Measurements from ENCODE around the gene SLC38A5. TPM values are rescaled to one million over a fixed set of nuclear protein-coding genes. Genes with fewer than 3 reads are reported as not detected.

SLC38A5 gene
- polyA plus RNA-seq, 1 of the 3 experiments (the other 2 are of a cell fraction) = 0.33 TPM

GRCh38 chrX:48509245-48509590 is 39.2 kb upstream of the SLC38A5 start:
- H3K9me3 ChIP-seq = no peaks in the 10 kb centered on the region
- H3K27me3 ChIP-seq (ENCODE audit: insufficient read depth) = no peaks in the 10 kb centered on the region
- 3% methylated on average over 5 of the region's 16 CpGs for WGBS (ENCODE audit: low lambda C conversion rate)
- no peaks in the 10 kb centered on the region for H3F3A ChIP-seq (replicated peaks; ENCODE audit: insufficient read depth)
- peak; percentile 48 for DNase-seq
- H3K9me2 ChIP-seq = no peaks in the 10 kb centered on the region
- peak overlapping the region in 1 of 2 experiments; percentile 24; a peak in 1 of 4 replicates for H3K27ac ChIP-seq (ENCODE audit: low read depth in 2 of 2, low read length in 1 of 2)
- peaks cover 0 to 17% of the 10 kb centered on the region in 2 experiments; a peak in 1 of 4 replicates for H3K4me1 ChIP-seq (ENCODE audit: control insufficient read depth in 1 of 2, insufficient read depth in 2 of 2, low read depth in 1 of 2, low read length in 1 of 2)
- H3K4me3 ChIP-seq (ENCODE audit: low read depth in 2 of 2, low read length in 1 of 2) = peak overlapping the region; percentile 64 to 68
- no peaks in the 10 kb centered on the region for H3K36me3 ChIP-seq (replicated peaks in 1 of 2; ENCODE audit: control insufficient read depth in 1 of 2, insufficient read depth in 2 of 2, low read length in 1 of 2)
- TF ChIP-seq, protein P1, sequence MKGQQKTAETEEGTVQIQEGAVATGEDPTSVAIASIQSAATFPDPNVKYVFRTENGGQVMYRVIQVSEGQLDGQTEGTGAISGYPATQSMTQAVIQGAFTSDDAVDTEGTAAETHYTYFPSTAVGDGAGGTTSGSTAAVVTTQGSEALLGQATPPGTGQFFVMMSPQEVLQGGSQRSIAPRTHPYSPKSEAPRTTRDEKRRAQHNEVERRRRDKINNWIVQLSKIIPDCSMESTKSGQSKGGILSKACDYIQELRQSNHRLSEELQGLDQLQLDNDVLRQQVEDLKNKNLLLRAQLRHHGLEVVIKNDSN (IDR thresholded peaks at IDR 0.05; ENCODE audit: borderline replicate concordance, low read depth) = no peak
- TF ChIP-seq SIN3A (IDR thresholded peaks at IDR 0.05; ENCODE audit: borderline replicate concordance, low read depth, low read length) (no peak), NFIC (IDR thresholded peaks at IDR 0.05; ENCODE audit: borderline replicate concordance) (no peak)
- ChIA-PET POLR2A (no interaction called here), CTCF (interaction anchor here (1.0 kb wide), 1 partner anchor 21 kb away, joined by 3 read pairs; no protein-coding TSS in a partner anchor)
- H3K4me2 ChIP-seq = peak overlapping the region; percentile 82
- no peaks in the 10 kb centered on the region for H4K20me1 ChIP-seq (ENCODE audit: insufficient read depth)
- peak overlapping the region; percentile 72; the same call in 1 of the 2 replicates for H2AFZ ChIP-seq (ENCODE audit: low read depth)
- no peaks in the 10 kb centered on the region for H3K79me2 ChIP-seq (ENCODE audit: insufficient read depth)
- H3K9ac ChIP-seq = peak overlapping the region; percentile 70

DNA sequence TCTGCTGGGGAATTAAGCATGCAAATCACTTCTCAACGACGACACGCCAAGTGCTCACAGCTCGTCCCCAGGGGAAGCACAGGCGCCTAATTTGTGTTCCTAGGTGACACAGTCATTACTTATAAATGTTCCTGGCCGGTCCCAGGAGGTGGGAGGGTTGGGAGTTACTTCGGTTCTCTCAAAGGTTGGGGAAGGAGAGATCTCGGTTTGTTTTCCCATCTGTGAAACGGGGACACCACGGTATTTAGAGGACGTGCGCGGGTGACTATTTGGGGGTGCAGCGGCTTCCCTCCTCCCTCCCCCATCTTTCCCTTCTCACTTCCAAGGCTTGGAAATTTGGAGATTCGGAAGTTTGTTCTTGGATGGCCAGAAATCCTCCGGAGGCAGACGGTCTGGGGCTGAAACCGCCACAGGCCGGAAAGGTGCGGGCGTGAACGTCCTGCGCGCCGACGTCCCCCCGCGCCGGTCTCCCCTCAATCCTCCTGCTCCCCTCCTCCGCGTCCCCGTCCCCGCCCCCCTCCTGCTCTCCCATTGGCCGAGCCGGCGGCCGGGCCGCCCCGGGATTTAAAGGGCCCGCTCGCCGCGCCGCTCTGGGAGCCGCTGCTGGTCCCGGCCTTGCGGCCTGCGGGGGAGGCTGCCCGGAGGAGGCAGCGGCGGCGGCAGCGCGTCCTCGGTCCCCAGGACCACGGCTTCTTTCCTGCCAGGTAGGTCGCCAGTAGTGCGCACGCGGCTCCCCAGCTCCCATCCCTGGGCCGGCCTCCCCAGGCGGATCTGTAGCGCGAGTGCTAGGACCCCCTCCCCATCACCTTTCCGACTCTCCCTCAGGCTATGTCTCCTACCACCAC is 38.6 kb upstream of the SLC38A5 start, which contains the start of gene PORCN:
Gene PORCN (plus strand): TSS at position 593 of the 845 bp plus-strand sequence. CDS start 829 bp downstream, outside the sequence.
- CTCF ChIA-PET = interaction anchor here (1.2 kb wide), 1 partner anchor 11 kb away, joined by 3 read pairs; no protein-coding TSS in a partner anchor
- H3K9me3 ChIP-seq = no peaks in the 10 kb centered on the region
- TF ChIP-seq TEAD4 (IDR thresholded peaks at IDR 0.05; ENCODE audit: borderline replicate concordance, insufficient read depth) (no peak), EP300 (IDR thresholded peaks at IDR 0.05; ENCODE audit: borderline replicate concordance in 1 of 2, low read depth in 1 of 2, low read length in 1 of 2) (no peak), MAX (IDR thresholded peaks at IDR 0.05; ENCODE audit: low read depth) (0 out of 2 replicates have a peak, but pooled peaks have one; percentile 25), CTCF (IDR thresholded peaks at IDR 0.05) (no peak), TAF1 (IDR thresholded peaks at IDR 0.05; ENCODE audit: borderline replicate concordance, low read depth, low read length) (peak; percentile 28; the same call in 1 of the 2 replicates), MEF2A (IDR thresholded peaks at IDR 0.05; ENCODE audit: borderline replicate concordance, low read depth) (no peak), EZH2phosphoT487 (IDR thresholded peaks at IDR 0.05; ENCODE audit: borderline replicate concordance, low read depth) (no peak), ZBTB33 (IDR thresholded peaks at IDR 0.05; ENCODE audit: borderline replicate concordance, low read depth) (no peak), CHD2 (IDR thresholded peaks at IDR 0.05; ENCODE audit: low read length, partially characterized antibody) (no peak), SMC3 (IDR thresholded peaks at IDR 0.05; ENCODE audit: low read depth, low read length) (no peak), RAD21 (IDR thresholded peaks at IDR 0.05; ENCODE audit: low read length) (no peak)
- TF ChIP-seq, protein P2, sequence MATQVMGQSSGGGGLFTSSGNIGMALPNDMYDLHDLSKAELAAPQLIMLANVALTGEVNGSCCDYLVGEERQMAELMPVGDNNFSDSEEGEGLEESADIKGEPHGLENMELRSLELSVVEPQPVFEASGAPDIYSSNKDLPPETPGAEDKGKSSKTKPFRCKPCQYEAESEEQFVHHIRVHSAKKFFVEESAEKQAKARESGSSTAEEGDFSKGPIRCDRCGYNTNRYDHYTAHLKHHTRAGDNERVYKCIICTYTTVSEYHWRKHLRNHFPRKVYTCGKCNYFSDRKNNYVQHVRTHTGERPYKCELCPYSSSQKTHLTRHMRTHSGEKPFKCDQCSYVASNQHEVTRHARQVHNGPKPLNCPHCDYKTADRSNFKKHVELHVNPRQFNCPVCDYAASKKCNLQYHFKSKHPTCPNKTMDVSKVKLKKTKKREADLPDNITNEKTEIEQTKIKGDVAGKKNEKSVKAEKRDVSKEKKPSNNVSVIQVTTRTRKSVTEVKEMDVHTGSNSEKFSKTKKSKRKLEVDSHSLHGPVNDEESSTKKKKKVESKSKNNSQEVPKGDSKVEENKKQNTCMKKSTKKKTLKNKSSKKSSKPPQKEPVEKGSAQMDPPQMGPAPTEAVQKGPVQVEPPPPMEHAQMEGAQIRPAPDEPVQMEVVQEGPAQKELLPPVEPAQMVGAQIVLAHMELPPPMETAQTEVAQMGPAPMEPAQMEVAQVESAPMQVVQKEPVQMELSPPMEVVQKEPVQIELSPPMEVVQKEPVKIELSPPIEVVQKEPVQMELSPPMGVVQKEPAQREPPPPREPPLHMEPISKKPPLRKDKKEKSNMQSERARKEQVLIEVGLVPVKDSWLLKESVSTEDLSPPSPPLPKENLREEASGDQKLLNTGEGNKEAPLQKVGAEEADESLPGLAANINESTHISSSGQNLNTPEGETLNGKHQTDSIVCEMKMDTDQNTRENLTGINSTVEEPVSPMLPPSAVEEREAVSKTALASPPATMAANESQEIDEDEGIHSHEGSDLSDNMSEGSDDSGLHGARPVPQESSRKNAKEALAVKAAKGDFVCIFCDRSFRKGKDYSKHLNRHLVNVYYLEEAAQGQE (IDR thresholded peaks at IDR 0.05; ENCODE audit: low read depth, low read length) = no peak

More for the DNA sequence above, 38.6 kb upstream of the SLC38A5 start, which contains the start of gene PORCN:
- no peaks in the 10 kb centered on the region for H4K20me1 ChIP-seq (ENCODE audit: insufficient read depth)
- H3K27me3 ChIP-seq (ENCODE audit: insufficient read depth) = no peaks in the 10 kb centered on the region; the same call in 1 of the 2 replicates
- peaks cover 0 to 12% of the 10 kb centered on the region in 2 experiments; a peak in 1 of 4 replicates for H3K4me1 ChIP-seq (ENCODE audit: control insufficient read depth in 1 of 2, insufficient read depth in 2 of 2, low read depth in 1 of 2, low read length in 1 of 2)
- H3K9ac ChIP-seq = peak within 1 kb of the TSS; percentile 70
- peak within 1 kb of the TSS; percentile 64 to 68 for H3K4me3 ChIP-seq (ENCODE audit: low read depth in 2 of 2, low read length in 1 of 2)
- H3K27ac ChIP-seq (ENCODE audit: low read depth in 2 of 2, low read length in 1 of 2) = peak within 1 kb of the TSS in 1 of 2 experiments; percentile 48; a peak in 1 of 4 replicates
- H3K4me2 ChIP-seq = peak within 1 kb of the TSS; percentile 82
- H3K36me3 ChIP-seq (replicated peaks in 1 of 2; ENCODE audit: control insufficient read depth in 1 of 2, insufficient read depth in 2 of 2, low read length in 1 of 2) = no peaks in the 10 kb centered on the region
- H3K79me2 ChIP-seq (ENCODE audit: insufficient read depth) = no peaks in the 10 kb centered on the region
- POLR2A ChIA-PET = no interaction called here
- peak within 1 kb of the TSS; percentile 84 for H2AFZ ChIP-seq (ENCODE audit: low read depth)
- H3F3A ChIP-seq (replicated peaks; ENCODE audit: insufficient read depth) = no peaks in the 10 kb centered on the region
- DNase-seq = peak; percentile 92
- H3K9me2 ChIP-seq = no peaks in the 10 kb centered on the region
- 44% methylated on average over 32 of the region's 65 CpGs for WGBS (ENCODE audit: low lambda C conversion rate)

Measured in SK-N-SH (cell line).